SK-N-SH treated with all-trans-retinoic acid at 6 μM for 48 hours (cell line): ENCODE results near the gene RSF1.

ENCODE experiments used
- ARNTL ChIP-seq: fragments of 450-650 bp; formaldehyde crosslinking; IDR thresholded peaks from 2 replicates; pipeline ENCODE4 v1.5.0; 2020; ENCODE audit warnings: low read depth, mild to moderate bottlenecking, moderate library complexity, borderline replicate concordance
- ESRRG ChIP-seq: fragments of 250-450 bp; sonication (Bioruptor Pico); IDR thresholded peaks from 2 replicates; pipeline ENCODE4 v1.6.1; 2021; ENCODE audit warnings: mild to moderate bottlenecking
- PATZ1 ChIP-seq: fragments of 250-450 bp; sonication (Bioruptor Pico); IDR thresholded peaks from 2 replicates; pipeline ENCODE4 v1.8.0; 2020; ENCODE audit warnings: mild to moderate bottlenecking, moderate library complexity, borderline replicate concordance
- RARB ChIP-seq: fragments of 250-450 bp; sonication (Bioruptor Pico); IDR thresholded peaks from 2 replicates; pipeline ENCODE4 v1.8.0; 2021; ENCODE audit warnings: mild to moderate bottlenecking, moderate library complexity
- ZC3H10 ChIP-seq: fragments of 250-450 bp; sonication (Bioruptor Pico); IDR thresholded peaks from 2 replicates; pipeline ENCODE4 v1.5.1; 2021; ENCODE audit warnings: mild to moderate bottlenecking, moderate library complexity
- ZFP3 ChIP-seq: fragments of 250-450 bp; sonication (Bioruptor Pico); IDR thresholded peaks from 2 replicates; pipeline ENCODE4 v1.5.0; 2020; ENCODE audit warnings: mild to moderate bottlenecking, moderate library complexity

GRCh38 chr11:77725433-77725832 is 95.1 kb downstream of the RSF1 start:
- TF ChIP-seq ZC3H10 (CRISPR knock-in tag) = no peak
- no peak for TF ChIP-seq ZFP3 (CRISPR knock-in tag)
- no peak for TF ChIP-seq PATZ1 (CRISPR knock-in tag)
- no peak for TF ChIP-seq ARNTL (CRISPR knock-in tag)
- no peak for TF ChIP-seq RARB (CRISPR knock-in tag)
- no peak for TF ChIP-seq ESRRG
